ELF-1 (cell line): ENCODE data around the gene CADPS2.
"Not testable (repeated sequence)": the region's sequence is repeated elsewhere in the genome, so short reads cannot be mapped to it uniquely, and the experiment has no call there.

Source experiments
- DNase-seq: peaks from one replicate; pipeline ENCODE4 v3.0.0-alpha.2; 2016; ENCODE audit warnings: low read depth, low spot score

Gene CADPS2

DNA sequence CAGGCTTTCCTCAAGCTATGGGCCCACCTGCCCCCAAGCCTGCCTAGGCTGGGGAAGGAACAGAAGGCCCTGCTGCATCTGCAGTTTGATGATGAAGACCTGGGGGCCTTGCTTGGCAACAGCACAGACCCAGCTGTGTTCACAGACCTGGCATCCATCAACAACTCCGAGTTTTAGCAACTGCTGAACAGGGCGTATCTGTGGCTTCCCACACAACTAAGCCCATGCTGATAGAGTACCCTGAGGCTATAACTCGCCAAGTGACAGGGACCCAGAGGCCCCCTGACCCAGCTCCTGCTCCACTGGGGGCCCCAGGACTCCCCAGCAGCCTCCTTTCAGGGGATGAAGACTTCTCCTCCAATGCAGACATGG lies 36.3 kb downstream of the CADPS2 start:
- DNase-seq = no peak

DNA sequence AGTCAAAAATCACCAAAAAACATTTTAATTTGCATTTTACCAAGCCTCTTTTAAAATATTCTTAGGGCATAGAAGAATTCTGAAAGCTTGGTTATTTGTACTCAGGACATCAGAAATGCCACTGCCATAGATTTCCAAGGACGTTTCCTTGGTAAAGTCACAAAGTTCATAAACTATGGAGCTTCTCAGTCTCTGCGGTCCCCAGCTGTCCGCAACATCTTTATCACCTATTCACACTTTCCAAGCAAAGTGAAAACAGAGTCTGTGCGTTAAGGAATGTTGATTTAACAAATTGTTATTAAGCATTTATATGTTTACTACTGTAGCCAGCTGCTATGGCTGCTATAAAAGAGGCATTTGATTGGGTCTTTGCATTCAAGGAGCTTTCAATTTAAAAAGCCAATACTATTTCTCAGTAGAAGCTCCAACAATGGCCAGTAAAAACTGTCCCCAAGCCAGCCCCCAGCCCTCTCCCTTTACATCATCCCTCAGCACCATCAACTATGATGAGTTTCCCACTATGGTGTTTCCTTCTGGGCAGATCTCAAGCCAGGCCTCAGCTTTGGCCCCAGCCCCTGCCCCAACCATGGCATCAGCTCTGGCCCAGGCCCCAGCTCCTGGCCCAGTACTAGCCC lies 36.8 kb downstream of the CADPS2 start:
- DNase-seq = no peak

DNA sequence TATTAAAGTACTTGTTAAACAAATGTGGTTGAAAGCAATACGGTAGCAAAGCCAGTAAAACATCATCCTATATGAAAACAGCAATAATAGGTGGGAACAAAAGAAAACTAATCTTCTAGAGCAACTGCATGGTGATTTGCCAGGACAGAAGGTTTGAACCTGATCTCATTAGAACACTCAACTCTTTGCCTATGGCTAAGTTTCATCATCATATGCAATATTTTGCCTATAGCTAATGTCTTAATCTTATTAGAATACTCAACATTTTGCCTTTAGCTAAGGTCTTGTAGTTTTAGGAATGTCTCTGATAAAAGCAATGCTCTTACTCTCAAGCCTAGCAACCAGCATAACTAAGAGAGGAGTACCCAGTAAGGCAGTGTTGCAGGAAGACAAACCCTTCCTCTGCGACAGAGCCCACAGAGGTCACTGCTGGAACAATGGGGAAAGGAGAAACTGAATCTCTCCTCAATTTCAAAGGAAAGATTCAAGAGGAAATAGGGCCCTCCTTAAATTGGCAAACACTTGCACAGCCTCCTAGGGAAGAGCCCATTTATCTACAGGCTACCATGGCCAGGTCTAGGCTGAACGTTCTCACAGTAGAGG lies 38.3 kb downstream of the CADPS2 start:
- no peak for DNase-seq

GRCh38 chr7:122846591-122846990 lies 39.7 kb downstream of the CADPS2 start:
- no peak for DNase-seq

DNA sequence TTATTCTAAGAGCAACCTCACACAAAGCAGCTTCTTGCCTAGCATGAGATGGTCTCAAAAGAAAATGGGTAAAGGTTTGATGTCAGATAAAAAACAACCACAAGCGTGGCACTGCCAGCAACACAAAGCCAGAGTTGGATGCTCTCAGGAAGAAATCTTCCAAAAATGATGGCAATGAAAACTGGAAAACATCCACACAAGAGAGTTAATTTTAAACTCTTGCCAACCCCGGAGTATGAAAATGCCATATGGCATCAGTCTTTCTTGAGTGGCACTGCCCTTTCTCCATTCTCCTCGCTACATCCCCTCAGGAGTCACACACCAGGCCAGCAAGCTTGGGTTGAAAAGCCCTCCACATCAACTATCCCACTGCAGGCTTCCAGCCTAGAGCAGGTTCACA lies 41.0 kb downstream of the CADPS2 start:
- no peak for DNase-seq

- DNase-seq = no peak
These were observed 41.9 kb downstream of the CADPS2 start for GRCh38 chr7:122844191-122844988.

- no peak for DNase-seq
These were observed 43.3 kb downstream of the CADPS2 start for GRCh38 chr7:122842971-122843370.

- DNase-seq = not testable (repeated sequence)
These were observed 50.0 kb downstream of the CADPS2 start for GRCh38 chr7:122836286-122836685.

GRCh38 chr7:122834571-122834942 lies 51.7 kb downstream of the CADPS2 start:
- DNase-seq = peak; percentile 77

DNA sequence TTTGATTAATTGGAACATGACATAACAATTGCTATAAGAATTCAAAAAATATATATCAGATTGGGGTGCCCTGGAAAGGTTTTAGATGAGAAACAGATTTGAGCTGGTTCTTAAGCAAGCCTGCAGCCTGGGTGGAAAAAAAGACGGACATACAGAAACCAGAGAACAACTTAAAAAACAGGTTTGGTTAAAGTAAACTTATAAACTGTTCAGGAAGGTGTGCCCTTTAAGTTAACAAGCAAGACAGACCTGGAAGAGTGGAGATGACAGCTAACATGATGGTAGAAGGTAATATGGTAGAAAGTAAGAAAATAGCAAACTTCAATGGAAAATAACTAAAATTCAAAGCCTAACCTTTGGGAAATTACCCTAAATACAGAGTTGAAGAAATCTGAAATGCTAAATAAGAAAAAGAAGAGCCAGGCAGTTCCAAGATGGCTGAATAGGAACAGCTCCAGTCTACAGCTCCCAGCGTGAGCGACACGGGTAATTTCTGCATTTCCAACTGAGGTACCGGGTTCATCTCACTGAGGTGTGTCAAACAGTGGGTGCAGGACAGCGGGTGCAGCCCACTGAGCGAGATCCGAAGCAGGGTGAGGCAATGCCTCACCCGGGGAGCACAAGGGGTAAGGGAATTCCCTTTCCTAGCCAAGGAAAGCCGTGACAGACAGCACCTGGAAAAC lies 52.2 kb downstream of the CADPS2 start:
- DNase-seq = no peak

- no peak for DNase-seq
These were observed 54.8 kb downstream of the CADPS2 start for GRCh38 chr7:122831436-122831835.

DNA sequence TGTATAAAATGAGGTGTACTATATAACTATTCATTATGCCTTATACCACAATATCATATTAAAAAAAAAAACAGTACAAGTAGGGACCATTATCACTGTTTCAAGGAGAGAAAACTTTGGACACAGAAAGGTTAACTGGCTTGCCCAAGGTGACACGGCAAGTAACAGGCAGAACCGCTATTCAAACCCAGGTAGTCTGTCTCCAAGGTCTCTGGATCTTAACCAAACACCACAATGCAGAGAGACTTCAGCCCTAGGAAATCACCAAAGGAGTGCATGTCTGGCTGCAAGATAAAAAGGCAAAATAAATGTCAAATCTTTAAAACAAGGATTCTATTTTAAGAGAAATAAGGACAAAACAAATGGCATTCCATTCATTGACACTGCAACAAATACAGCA lies 56.3 kb downstream of the CADPS2 start:
- DNase-seq = no peak

- DNase-seq = no peak
These were observed 58.5 kb downstream of the CADPS2 start for GRCh38 chr7:122827763-122828162.

GRCh38 chr7:122813845-122814244 lies 72.4 kb downstream of the CADPS2 start:
- no peak for DNase-seq

- no peak for DNase-seq
These were observed 82.4 kb downstream of the CADPS2 start for GRCh38 chr7:122803851-122804250.

- peak; percentile 8 for DNase-seq
These were observed 82.9 kb downstream of the CADPS2 start for GRCh38 chr7:122803323-122803722.

GRCh38 chr7:122802301-122802751 lies 83.9 kb downstream of the CADPS2 start:
- DNase-seq = no peak

DNA sequence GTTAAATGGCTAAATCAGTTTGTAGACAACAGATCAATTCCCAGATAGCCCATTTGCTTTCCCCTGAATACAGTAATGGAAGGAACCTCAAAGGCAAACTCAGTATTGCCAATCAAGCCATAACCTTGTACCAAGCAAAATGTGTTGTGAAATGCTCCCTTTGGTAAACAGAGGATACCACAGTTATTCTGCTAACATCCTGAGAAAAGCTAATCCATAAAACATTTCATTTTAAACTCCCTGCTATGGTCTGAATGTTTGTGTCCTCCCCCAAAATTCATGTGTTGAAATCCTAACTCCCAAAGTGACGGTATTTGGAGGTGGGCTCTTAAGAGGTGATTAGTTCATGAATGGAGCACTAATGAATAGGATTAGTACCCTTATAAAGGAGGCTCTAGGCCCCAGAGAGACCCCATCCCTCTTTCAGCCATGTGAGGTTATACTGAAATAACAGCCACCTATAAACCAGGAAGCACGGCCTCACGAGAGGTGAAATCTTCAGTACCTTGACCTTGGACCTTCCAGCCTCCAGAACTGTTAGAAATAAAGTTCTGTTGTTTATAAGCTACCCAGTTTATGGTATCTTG lies 94.2 kb downstream of the CADPS2 start:
- DNase-seq = no peak

GRCh38 chr7:122790591-122790990 lies 95.7 kb downstream of the CADPS2 start:
- no peak for DNase-seq

- no peak for DNase-seq
These were observed 96.1 kb downstream of the CADPS2 start for GRCh38 chr7:122790132-122790531.

DNA sequence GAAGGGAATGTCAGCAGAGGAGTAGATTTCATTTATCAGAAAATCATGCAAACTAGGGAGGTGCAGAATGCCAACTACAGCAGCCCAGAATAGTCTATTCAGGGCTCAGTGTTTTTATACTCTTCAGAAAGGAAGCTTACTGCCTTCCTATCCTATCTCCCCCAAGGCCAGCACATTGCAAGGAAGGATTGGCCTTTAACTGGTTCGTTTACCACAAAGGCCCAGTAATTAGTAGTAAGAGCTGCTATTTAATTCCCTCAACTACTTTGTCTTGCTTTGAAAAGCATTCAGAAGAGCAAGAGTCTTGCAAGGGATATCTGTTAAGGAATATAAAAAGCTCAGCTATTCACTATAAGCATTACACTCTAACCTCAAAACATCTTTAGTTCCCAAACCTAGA lies 97.1 kb downstream of the CADPS2 start:
- DNase-seq = no peak
